AG20443 (cell line): Measurements from ENCODE around the gene COA8.

Source experiments
- DNase-seq: peaks from one replicate; pipeline ENCODE4 v3.0.0; 2012; ENCODE audit warnings: low spot score, mixed read lengths

Gene COA8

GRCh38 chr14:103526247-103526913 is 36.4 kb upstream of the COA8 start:
- DNase-seq = no peak

GRCh38 chr14:103526914-103527248 is 35.9 kb upstream of the COA8 start:
- DNase-seq = no peak

DNA sequence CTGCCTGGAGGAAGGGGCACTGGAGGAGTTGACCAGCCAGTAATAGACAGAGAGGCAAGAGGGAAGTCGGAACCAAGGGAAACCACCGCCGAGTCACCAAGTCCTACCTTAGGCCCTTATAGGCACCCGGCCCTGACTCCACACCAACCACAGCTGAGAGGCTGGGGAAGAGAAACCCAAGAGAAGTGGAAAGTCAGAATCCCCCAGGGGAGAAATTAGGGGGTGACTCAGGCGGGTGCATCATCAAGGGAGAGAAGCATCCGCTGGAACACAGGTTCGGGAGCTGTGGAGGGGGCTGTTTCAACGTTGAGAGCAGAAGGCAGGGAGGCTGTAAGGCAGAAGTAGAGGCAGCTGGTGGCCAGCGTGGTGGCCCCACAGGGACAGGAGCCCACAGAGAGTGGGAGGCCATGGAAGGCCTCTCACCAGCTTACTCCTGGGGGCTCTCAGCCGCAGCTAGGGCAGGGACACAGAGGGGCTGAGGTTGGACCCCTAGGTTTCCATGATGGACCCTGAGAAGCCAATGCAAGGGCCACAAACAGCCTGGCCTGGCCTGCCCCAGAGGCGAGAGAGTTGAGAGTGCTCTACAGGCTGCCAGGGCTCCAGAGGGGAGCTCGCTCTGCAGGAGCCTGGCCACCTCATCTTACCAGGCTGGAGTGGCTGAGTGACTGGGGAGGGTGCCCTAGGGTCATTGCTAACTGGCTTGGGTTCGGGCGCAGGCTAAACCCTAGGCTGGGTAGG is 35.2 kb upstream of the COA8 start:
- no peak for DNase-seq

GRCh38 chr14:103528146-103528586 is 34.6 kb upstream of the COA8 start:
- peak; percentile 50 for DNase-seq

DNA sequence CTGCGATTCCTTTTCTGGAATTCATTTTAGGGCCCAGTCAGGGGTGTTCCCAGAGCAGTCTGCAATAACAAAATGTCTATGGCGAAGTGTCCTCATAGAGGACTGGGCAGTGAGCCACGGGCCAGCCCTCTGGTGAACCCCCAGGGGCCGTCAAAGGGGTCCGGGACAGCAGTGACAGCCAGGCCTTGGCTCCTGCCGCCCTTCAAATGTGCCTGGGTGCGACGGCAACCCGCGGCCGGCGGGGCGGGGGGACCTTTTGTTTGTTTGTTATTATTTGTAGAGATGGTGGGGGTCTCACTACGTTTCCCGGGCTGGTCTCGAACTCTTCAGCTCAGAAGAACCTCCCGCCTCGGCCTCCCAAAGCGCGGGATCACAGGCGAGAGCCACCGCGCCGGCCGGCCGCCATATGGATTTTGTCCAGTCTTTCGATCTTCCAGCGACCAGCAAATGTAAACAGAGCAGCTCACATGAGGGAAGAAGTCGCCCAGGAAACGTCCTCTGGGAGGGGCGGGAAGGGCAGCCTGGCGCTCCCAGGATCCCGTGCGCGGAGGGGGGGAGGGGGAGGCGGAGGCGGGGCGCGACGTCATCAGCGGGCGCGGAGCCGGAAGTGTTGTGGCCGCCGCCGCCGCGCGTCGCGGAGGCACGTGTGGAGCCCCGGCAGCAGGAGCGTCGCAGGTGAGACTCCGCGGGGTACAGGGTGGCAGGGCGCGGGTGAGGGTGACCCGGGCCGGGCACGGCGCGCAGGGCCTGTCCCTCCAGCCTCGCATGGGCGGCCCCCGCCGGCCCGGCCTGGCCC is 34.0 kb upstream of the COA8 start, which contains the start of gene TRMT61A:
Gene TRMT61A (plus strand): TSS at position 610 of the 796 bp plus-strand sequence. CDS start 783 bp downstream, outside the sequence.
- DNase-seq = peak; percentile 97

GRCh38 chr14:103529383-103530365 is 33.1 kb upstream of the COA8 start:
- no peak for DNase-seq

DNA sequence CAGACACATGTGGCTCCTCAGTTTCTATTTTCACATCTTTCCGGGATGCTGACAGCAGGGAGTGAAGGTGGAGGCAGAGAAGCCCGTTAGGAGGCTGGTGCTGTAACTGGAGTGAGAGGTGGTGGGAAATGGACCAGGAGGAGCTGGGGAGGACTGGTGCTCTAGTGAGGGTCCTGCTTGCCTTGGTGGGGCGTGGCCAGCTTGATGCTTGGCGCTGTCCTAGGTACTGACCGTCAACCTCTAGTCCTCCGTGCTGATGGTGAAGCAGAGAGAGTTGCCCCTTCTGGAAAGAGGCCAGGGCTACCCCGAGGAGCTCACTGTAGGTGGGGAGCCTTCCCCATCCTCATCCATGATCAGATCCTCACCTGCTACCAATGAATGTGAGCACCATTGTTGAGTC is 32.4 kb upstream of the COA8 start:
- no peak for DNase-seq

GRCh38 chr14:103530831-103531230 is 31.9 kb upstream of the COA8 start:
- no peak for DNase-seq

DNA sequence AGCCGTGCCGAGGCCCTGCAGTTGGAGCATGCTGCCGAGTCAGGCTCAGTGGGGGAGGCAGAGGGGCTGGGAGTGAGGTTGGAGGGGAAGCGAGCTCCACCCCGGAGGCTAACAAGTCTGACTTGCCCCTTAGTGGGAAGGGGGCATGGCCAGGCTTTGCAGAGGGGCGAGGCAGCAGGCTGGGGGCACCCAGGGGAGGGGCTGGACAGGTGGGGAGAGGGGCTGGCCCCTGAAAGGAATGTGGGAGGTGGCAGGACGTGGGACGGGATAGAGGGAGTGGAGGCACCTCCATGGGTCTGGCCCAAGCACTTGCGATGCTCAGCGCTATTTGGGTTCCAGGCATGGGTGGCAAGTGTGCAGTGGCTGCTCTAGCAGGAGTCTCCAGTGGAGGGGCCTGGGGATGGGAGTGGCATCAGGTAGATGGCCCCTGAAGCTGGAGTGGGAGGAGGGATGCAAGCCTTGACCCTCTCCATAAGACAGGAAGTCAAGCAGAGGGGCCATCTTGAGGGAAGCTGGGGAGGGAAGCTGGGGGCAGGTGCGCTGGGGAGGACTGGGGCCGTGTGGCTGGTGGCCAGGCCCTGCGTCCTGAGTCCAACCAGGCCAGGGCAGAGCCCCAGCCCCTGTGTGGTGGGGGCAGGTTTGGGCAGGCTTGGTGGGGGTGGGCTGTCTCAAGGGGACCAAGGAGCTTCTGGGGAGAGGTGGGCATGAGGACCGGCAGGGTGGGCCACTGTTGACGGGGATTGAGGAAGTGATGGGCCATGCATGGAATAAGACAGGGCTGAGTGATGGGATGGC is 31.1 kb upstream of the COA8 start:
- no peak for DNase-seq

- no peak for DNase-seq
These were observed 30.3 kb upstream of the COA8 start for GRCh38 chr14:103532216-103533136.

DNA sequence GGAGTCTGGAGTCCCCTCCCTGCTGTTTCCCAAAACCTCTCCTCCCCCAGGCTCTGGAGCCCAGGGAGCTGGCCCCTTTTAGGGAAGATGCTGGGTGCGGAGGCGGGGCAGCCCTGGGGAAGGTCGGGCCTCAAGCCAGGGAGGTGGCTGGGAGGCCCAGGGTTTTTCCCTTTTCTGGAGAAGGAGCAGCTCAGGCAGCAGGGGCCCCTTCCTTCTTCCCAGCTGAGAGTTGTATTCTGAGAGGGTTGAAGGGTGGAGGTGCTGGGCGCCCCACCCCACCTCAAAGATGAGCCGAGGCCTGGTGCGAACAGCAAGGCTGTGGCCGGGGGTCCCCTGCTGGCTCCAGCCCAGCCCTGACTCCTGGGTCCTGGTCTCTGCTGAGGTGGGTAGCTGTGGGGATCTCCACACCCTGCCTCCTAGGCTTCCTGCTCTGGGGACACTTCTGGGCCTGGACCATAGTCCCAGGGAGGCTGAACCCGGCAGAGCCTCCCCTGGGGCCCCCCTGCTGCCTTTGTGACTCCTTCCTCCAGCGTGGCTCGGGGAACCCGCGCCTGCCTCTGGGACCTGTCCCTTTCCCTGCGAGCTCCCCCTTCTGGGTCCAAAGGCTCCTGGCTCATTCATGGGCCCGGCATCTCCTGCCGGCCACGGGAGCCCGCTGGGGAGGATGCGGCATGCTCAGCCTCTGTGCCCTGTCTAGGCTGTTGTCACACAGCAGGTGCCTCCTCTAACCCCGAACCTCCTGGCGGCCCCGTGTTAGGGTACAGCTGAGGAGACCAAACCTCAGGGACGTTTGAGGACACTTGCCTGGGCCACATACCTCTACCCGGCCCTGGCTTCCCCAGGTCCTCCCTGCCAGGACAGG is 29.4 kb upstream of the COA8 start:
- DNase-seq = no peak

GRCh38 chr14:103533999-103534575 is 28.7 kb upstream of the COA8 start:
- DNase-seq = no peak

- no peak for DNase-seq
These were observed 28.1 kb upstream of the COA8 start for GRCh38 chr14:103534576-103535061.

GRCh38 chr14:103535081-103535890 is 27.5 kb upstream of the COA8 start:
- DNase-seq = no peak

- DNase-seq = no peak
These were observed 26.7 kb upstream of the COA8 start for GRCh38 chr14:103535891-103536565.

DNA sequence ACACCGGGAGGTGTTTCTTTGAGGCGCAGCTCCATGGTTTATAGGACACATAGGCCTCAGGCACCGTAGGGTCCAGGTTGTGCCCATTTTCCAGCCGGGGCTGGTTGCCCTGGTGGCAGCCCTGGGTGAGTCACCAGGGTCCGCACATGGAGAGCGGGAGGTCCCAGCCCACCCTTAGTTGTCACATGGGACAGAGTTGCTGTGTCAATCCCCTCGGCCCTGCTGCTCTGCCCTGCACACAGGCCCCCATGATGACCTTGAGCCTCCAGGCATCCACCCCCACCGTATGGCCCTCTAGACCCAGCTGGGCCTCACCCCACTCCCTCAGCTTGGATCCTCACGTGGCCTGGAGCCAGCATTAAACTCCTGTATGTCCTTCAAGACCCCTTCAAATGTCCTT is 26.1 kb upstream of the COA8 start:
- no peak for DNase-seq
